Loucy (cell line): Measurements from ENCODE around the gene PACRG.

Source experiments
- CTCF ChIP-seq: fragments of 200-600 bp; sonication (generic); conservative IDR thresholded peaks from 2 replicates; pipeline ENCODE4 v1.5.1; 2014; ENCODE audit warnings: mild to moderate bottlenecking, antibody characterized with exemption, low read length
- EZH2phosphoT487 ChIP-seq: fragments of 200-600 bp; IDR thresholded peaks from 2 replicates; pipeline ENCODE4 v1.6.1; 2018; ENCODE audit warnings: antibody characterized with exemption, mild to moderate bottlenecking, moderate library complexity, borderline replicate concordance

DNA sequence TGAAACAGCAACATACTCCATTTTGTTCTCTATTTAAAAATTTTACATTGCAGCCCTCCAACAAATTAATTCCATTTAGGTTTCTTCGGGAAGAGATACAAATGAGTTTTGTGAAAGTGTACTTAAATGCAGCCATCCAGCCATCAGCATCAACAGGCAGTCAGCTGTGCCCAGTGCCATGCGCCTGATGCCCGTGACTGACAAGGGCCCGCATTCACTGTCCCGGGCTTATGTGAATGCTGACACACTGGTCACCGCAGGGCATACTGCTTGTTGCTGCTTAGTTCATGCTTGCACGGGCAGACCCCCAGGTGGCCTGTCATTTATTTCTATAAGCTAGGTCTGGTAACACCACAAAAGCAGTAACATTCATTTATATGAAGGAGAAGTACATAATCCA, 461.8 kb downstream of the PACRG start:
- no peak for TF ChIP-seq CTCF
- no peak for TF ChIP-seq EZH2phosphoT487
